Mammary epithelial cell (primary cell): ENCODE measurements around the gene TAF5.

ENCODE experiments used
- CTCF ChIP-seq, 2 donors: IDR thresholded peaks in 1 of 2; conservative IDR thresholded peaks in 1 of 2; 2 replicates each; pipeline ENCODE4 v1.5.1; 2011 to 2012; ENCODE audit warnings: inconsistent platforms in 2 of 2, low read length in 2 of 2, mild to moderate bottlenecking in 2 of 2, control low read depth in 1 of 2, low read depth in 1 of 2; ENCODE audit not compliant: insufficient read depth in 1 of 2; ENCODE audit errors: extremely low read depth in 1 of 2
- EZH2 ChIP-seq: IDR thresholded peaks from 2 replicates; pipeline ENCODE4 v1.6.1; 2012; ENCODE audit warnings: low read length, inconsistent platforms, borderline replicate concordance

- TF ChIP-seq CTCF (conservative IDR thresholded peaks at IDR 0.05 in 1 of 2, IDR thresholded peaks at IDR 0.05 in 1 of 2; ENCODE audit: extremely low read depth in 1 of 2, insufficient read depth in 1 of 2, low read depth in 1 of 2, low read length in 2 of 2) (no peak), EZH2 (no peak)
These were observed 26.4 kb downstream of the TAF5 start for GRCh38 chr10:103394180-103394579.
